Endodermal cell (in vitro differentiated cells): ENCODE results near the gene ERP44. TPM values are rescaled to one million over a fixed set of nuclear protein-coding genes. Genes with fewer than 3 reads are reported as not detected.

Experiments
- DNase-seq: peaks from one replicate; pipeline ENCODE4 v3.0.0-alpha.2; 2017
- H3K27ac ChIP-seq: 2 replicates; pipeline ENCODE4 v1.5.1; 2013; ENCODE audit warnings: mild to moderate bottlenecking, low read depth, low read length, moderate library complexity
- H3K27me3 ChIP-seq: 2 replicates; pipeline ENCODE4 v1.6.1; 2013; ENCODE audit warnings: mild to moderate bottlenecking, low read length, moderate library complexity; ENCODE audit not compliant: insufficient read depth, control insufficient read depth, poor library complexity, severe bottlenecking
- H3K36me3 ChIP-seq: 2 replicates; pipeline ENCODE4 v1.7.0; 2013; ENCODE audit warnings: mild to moderate bottlenecking, low read length, moderate library complexity; ENCODE audit not compliant: control insufficient read depth, insufficient read depth
- H3K4me1 ChIP-seq: one replicate; pipeline ENCODE4 v1.7.0; 2013; ENCODE audit warnings: low read length; ENCODE audit not compliant: control insufficient read depth, insufficient read depth
- H3K4me3 ChIP-seq: 2 replicates; pipeline ENCODE4 v1.5.1; 2013; ENCODE audit warnings: mild to moderate bottlenecking, low read length, moderate library complexity
- H3K9ac ChIP-seq: 2 replicates; pipeline ENCODE4 v1.6.1; 2013; ENCODE audit warnings: mild to moderate bottlenecking, low read length, moderate library complexity; ENCODE audit not compliant: poor library complexity, severe bottlenecking; ENCODE audit errors: extremely low read depth
- H3K9me3 ChIP-seq: 2 replicates; pipeline ENCODE4 v1.6.1; 2013; ENCODE audit warnings: mild to moderate bottlenecking, low read length, moderate library complexity; ENCODE audit not compliant: control insufficient read depth
- H3K27ac Mint-ChIP-seq: 2 replicates; pipeline ENCODE4 v1.8.0; 2020; ENCODE audit warnings: mixed read lengths
- H3K27me3 Mint-ChIP-seq: 2 replicates; pipeline ENCODE4 v1.8.0; 2021; ENCODE audit warnings: mild to moderate bottlenecking, mixed read lengths; ENCODE audit not compliant: insufficient read depth
- H3K36me3 Mint-ChIP-seq: 2 replicates; pipeline ENCODE4 v1.8.0; 2020; ENCODE audit warnings: low read depth, mixed read lengths
- H3K4me1 Mint-ChIP-seq: 2 replicates; pipeline ENCODE4 v1.8.0; 2020; ENCODE audit warnings: mixed read lengths
- H3K4me3 Mint-ChIP-seq: 2 replicates; pipeline ENCODE4 v1.8.0; 2020; ENCODE audit warnings: mild to moderate bottlenecking, moderate library complexity, mixed read lengths
- H3K9me3 Mint-ChIP-seq: 2 replicates; pipeline ENCODE4 v1.8.0; 2020; ENCODE audit warnings: mild to moderate bottlenecking, mixed read lengths
- WGBS, 2 experiments: methylation state at CpG; one replicate each; pipeline versions ENCODE4 v1.1.5 to v1.1.7; 2013; ENCODE audit warnings: missing lambda C conversion rate in 2 of 2, mixed read lengths in 1 of 2; ENCODE audit not compliant: insufficient coverage in 1 of 2, insufficient read length in 1 of 2; 5-methylcytosine and 5-hydroxymethylcytosine counted together
- total RNA-seq, 2 donors: library from RNA; stranded (reverse); fragmentation: NEBNext Ultra II Directional in 1 of 2; extraction: Animal tissue kit (Norgen Biotek cat#: 25700) in 1 of 2; gene quantifications; 2 replicates in 1 of 2; 3 replicates in 1 of 2; pipeline ENCODE4 v1.2.1, GENCODE V29; 2021
- TF ChIP-seq, protein P1 (sequence below): fragments of 200-600 bp; sonication (generic); conservative IDR thresholded peaks from 2 replicates; pipeline ENCODE4 v1.5.0; 2021; ENCODE audit warnings: antibody characterized with exemption, mild to moderate bottlenecking

The ERP44 gene
- total RNA-seq, 2 donors from 2014 or later: 22.4 to 23.4 TPM

DNA sequence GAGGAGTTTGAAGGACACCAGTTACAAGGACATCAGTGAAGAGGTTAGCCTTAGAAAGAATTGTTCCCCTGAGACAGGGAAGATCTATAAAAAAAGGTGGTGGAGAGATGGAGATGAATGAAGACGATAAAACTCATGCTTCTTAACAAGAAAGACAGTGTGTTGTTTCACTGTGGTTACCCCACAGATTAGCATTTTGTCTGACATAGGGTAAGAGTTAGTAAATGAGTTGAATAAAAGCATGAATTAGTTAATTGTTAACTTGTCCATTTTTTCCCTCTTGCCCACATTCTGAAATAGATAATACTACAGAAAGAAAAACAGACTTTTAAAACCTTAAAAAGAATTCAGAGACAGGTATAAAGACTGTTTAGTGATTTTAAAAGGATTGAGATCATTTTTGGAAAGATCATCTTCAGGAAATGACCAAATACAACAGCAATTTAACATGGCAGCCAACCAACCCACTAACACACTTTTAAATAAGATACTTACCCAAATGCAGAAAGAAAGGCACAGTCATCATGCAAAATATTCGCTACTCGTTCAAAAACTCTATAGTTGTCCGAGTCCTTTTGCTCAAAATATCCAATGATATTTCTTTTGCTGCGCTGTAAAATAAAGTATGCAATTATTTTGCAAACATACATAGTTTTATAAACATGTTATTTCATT lies 78.5 kb downstream of the ERP44 start:
- H3K27me3 Mint-ChIP-seq: no peaks in the 10 kb centered on the region
- no peak overlapping the region for H3K4me3 ChIP-seq
- no peaks in the 10 kb centered on the region for H3K4me1 ChIP-seq
- WGBS, 2 experiments: 90 to 94% methylated on average over 3 to 5 of the region's 5 CpGs
- peaks cover 22% of the 10 kb centered on the region for H3K9me3 ChIP-seq
- peaks cover 6% of the 10 kb centered on the region for H3K9me3 Mint-ChIP-seq
- H3K36me3 ChIP-seq: peaks cover 37% of the 10 kb centered on the region
- no peak for DNase-seq
- TF ChIP-seq, protein P1, sequence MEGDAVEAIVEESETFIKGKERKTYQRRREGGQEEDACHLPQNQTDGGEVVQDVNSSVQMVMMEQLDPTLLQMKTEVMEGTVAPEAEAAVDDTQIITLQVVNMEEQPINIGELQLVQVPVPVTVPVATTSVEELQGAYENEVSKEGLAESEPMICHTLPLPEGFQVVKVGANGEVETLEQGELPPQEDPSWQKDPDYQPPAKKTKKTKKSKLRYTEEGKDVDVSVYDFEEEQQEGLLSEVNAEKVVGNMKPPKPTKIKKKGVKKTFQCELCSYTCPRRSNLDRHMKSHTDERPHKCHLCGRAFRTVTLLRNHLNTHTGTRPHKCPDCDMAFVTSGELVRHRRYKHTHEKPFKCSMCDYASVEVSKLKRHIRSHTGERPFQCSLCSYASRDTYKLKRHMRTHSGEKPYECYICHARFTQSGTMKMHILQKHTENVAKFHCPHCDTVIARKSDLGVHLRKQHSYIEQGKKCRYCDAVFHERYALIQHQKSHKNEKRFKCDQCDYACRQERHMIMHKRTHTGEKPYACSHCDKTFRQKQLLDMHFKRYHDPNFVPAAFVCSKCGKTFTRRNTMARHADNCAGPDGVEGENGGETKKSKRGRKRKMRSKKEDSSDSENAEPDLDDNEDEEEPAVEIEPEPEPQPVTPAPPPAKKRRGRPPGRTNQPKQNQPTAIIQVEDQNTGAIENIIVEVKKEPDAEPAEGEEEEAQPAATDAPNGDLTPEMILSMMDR: no peak
- no peak overlapping the region for H3K27ac ChIP-seq
- no peak overlapping the region for H3K27ac Mint-ChIP-seq
- H3K36me3 Mint-ChIP-seq: peaks cover 42% of the 10 kb centered on the region
- no peaks in the 10 kb centered on the region for H3K27me3 ChIP-seq
- H3K4me1 Mint-ChIP-seq: peaks cover 10% of the 10 kb centered on the region
- H3K4me3 Mint-ChIP-seq: no peak overlapping the region
- no peak overlapping the region for H3K9ac ChIP-seq

DNA sequence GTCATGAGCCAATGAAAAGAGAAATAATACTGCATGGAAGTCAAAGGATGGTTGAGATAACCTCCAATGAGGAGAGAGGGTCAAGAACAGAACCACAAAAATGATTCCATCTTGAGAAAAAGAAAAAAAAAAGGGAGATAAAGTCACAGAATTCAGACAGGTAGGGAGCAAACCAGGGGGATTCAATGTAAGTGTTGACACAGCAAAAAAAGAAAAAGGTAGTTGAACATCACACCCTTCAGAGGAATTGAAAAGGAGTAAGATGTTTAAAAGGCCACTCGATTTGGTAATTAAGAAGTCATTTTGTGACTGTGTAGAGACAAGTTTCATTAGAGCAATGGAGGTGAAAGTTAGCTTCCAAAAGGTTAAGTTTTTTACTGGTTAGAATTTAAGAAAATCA lies 79.3 kb downstream of the ERP44 start:
- Mint-ChIP-seq H3K4me3 (no peak overlapping the region), H3K4me1 (peaks cover 10% of the 10 kb centered on the region), H3K27me3 (no peaks in the 10 kb centered on the region), H3K27ac (no peak overlapping the region), H3K36me3 (peaks cover 36% of the 10 kb centered on the region), H3K9me3 (no peaks in the 10 kb centered on the region)
- DNase-seq: no peak
- Histone ChIP-seq H3K36me3 (peaks cover 30% of the 10 kb centered on the region), H3K4me3 (no peak overlapping the region), H3K27ac (no peak overlapping the region), H3K9me3 (peaks cover 14% of the 10 kb centered on the region), H3K4me1 (no peaks in the 10 kb centered on the region), H3K27me3 (no peaks in the 10 kb centered on the region), H3K9ac (no peak overlapping the region)
- TF ChIP-seq, protein P1: no peak
- 91 to 92% methylated on average over 1 of the region's 1 CpG for WGBS, 2 experiments

DNA sequence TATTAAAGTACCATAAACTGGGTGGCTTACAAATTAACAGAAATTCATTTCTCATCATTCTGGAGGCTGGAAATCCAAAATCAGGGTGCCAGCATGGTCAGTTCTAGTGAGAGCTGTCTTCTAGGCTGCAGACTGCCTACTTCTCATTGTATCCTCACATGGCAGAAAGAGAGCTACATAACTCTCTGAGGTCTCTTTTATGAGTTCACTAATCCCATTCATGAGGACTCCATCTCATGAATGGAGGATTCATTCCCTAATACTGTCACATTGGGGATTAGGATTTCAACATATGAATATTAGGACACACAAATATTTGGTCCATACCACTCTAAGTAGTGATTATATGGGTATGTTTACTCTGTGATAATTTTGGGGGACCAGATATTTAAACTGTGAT lies 84.0 kb downstream of the ERP44 start:
- Histone ChIP-seq H3K36me3 (peaks cover 23% of the 10 kb centered on the region), H3K27ac (no peak overlapping the region), H3K4me1 (no peaks in the 10 kb centered on the region), H3K9ac (no peak overlapping the region), H3K4me3 (no peak overlapping the region), H3K9me3 (peaks cover 8% of the 10 kb centered on the region), H3K27me3 (no peaks in the 10 kb centered on the region)
- H3K36me3 Mint-ChIP-seq: peaks cover 12% of the 10 kb centered on the region
- H3K27me3 Mint-ChIP-seq: no peaks in the 10 kb centered on the region
- no peak for DNase-seq
- H3K9me3 Mint-ChIP-seq: no peaks in the 10 kb centered on the region
- H3K4me1 Mint-ChIP-seq: peaks cover 2% of the 10 kb centered on the region
- no peak overlapping the region for H3K4me3 Mint-ChIP-seq
- TF ChIP-seq, protein P1: no peak
- H3K27ac Mint-ChIP-seq: no peak overlapping the region
